Vagina (tissue), 2 donors: ENCODE data around the gene PPP1R3F. TPM values are rescaled to one million over a fixed set of nuclear protein-coding genes. Genes with fewer than 3 reads are reported as not detected.

Experiments used
- DNase-seq, 2 donors: peaks; one replicate each; pipeline ENCODE4 v3.0.0-alpha.2; 2017; ENCODE audit errors: extremely low spot score in 2 of 2
- H3K27ac ChIP-seq: fragments of 200-600 bp; sonication (generic); one replicate; pipeline ENCODE4 v1.5.1; 2019
- H3K27me3 ChIP-seq: fragments of 200-600 bp; sonication (generic); one replicate; pipeline ENCODE4 v1.5.1; 2019
- H3K36me3 ChIP-seq, 2 donors: fragments of 200-600 bp; sonication (generic); one replicate each; pipeline ENCODE4 v1.5.1; 2017 to 2019
- H3K4me1 ChIP-seq: fragments of 200-600 bp; sonication (generic); one replicate; pipeline ENCODE4 v1.5.1; 2019
- H3K4me3 ChIP-seq, 2 donors: fragments of 200-600 bp; sonication (generic); 1 replicate in 1 of 2; 2 replicates in 1 of 2; pipeline ENCODE4 v1.5.1; 2016 to 2019
- H3K9me3 ChIP-seq: fragments of 200-600 bp; sonication (generic); one replicate; pipeline ENCODE4 v1.5.1; 2019
- CTCF ChIP-seq, 3 experiments: fragments of 450-650 bp in 2 of 3; fragments of 200-600 bp in 1 of 3; sonication (generic) in 1 of 3; IDR thresholded peaks; one replicate each; pipeline ENCODE4 v1.5.1; 2017 to 2019; ENCODE audit warnings: antibody characterized with exemption in 3 of 3, mild to moderate bottlenecking in 2 of 3, moderate library complexity in 2 of 3
- POLR2A ChIP-seq, 2 donors: fragments of 450-650 bp; IDR thresholded peaks; one replicate each; pipeline ENCODE4 v1.6.1; 2017; ENCODE audit warnings: antibody characterized with exemption in 2 of 2, mild to moderate bottlenecking in 2 of 2, moderate library complexity in 2 of 2
- POLR2AphosphoS5 ChIP-seq, 2 donors: sonication (generic); formaldehyde crosslinking; IDR thresholded peaks; one replicate each; pipeline ENCODE4 v1.9.0; 2017; ENCODE audit warnings: antibody characterized with exemption in 2 of 2, mild to moderate bottlenecking in 2 of 2, low read depth in 1 of 2; ENCODE audit not compliant: insufficient read depth in 1 of 2
- intact Hi-C: fragments of 100-400 bp; cut with DNase I; formaldehyde crosslinking; loops from one replicate; pipeline ENCODE4 v1.15.1; 2023
- total RNA-seq: library from RNA; depleted of rRNA; stranded (reverse); fragments of >200 nt; gene quantifications from one replicate; pipeline ENCODE4 v1.2.3, GENCODE V29; 2016

PPP1R3F gene
- total RNA-seq, 1 donor from 2014 or later: 18.9 TPM

GRCh38 chrX:49249071-49249470 is 20.5 kb upstream of the PPP1R3F start:
- H3K36me3 ChIP-seq: peaks cover 0 to 20% of the 10 kb centered on the region in 2 donors
- intact Hi-C loops: no loop called here
- TF ChIP-seq POLR2AphosphoS5 (IDR thresholded peaks at IDR 0.05; ENCODE audit: insufficient read depth in 1 of 2, low read depth in 1 of 2) (no peak), CTCF (IDR thresholded peaks at IDR 0.05) (no peak), POLR2A (IDR thresholded peaks at IDR 0.05) (no peak)
- H3K27ac ChIP-seq: no peak overlapping the region
- no peak overlapping the region for H3K4me3 ChIP-seq
- DNase-seq: no peak
- no peaks in the 10 kb centered on the region for H3K9me3 ChIP-seq
- H3K4me1 ChIP-seq: no peaks in the 10 kb centered on the region
- H3K27me3 ChIP-seq: no peaks in the 10 kb centered on the region

GRCh38 chrX:49249616-49250015 is 20.0 kb upstream of the PPP1R3F start:
- H3K27me3 ChIP-seq: no peaks in the 10 kb centered on the region
- TF ChIP-seq POLR2AphosphoS5 (IDR thresholded peaks at IDR 0.05; ENCODE audit: insufficient read depth in 1 of 2, low read depth in 1 of 2): no peak
- TF ChIP-seq CTCF (IDR thresholded peaks at IDR 0.05): no peak
- TF ChIP-seq POLR2A (IDR thresholded peaks at IDR 0.05): no peak
- H3K9me3 ChIP-seq: no peaks in the 10 kb centered on the region
- DNase-seq: no peak
- no peak overlapping the region for H3K4me3 ChIP-seq
- no peak overlapping the region for H3K27ac ChIP-seq
- intact Hi-C loops: no loop called here
- peaks cover 0 to 20% of the 10 kb centered on the region in 2 donors for H3K36me3 ChIP-seq
- no peaks in the 10 kb centered on the region for H3K4me1 ChIP-seq

- Histone ChIP-seq H3K4me1 (no peaks in the 10 kb centered on the region), H3K36me3 (peaks cover 0 to 20% of the 10 kb centered on the region in 2 donors), H3K27ac (no peak overlapping the region), H3K9me3 (no peaks in the 10 kb centered on the region), H3K27me3 (no peaks in the 10 kb centered on the region), H3K4me3 (no peak overlapping the region)
- intact Hi-C loops: no loop called here
- DNase-seq: no peak
- no peak for TF ChIP-seq POLR2A (IDR thresholded peaks at IDR 0.05)
- no peak for TF ChIP-seq POLR2AphosphoS5 (IDR thresholded peaks at IDR 0.05; ENCODE audit: insufficient read depth in 1 of 2, low read depth in 1 of 2)
- TF ChIP-seq CTCF (IDR thresholded peaks at IDR 0.05): no peak
Measured at GRCh38 chrX:49250066-49250465, 19.5 kb upstream of the PPP1R3F start.

- intact Hi-C loops: no loop called here
- Histone ChIP-seq H3K27ac (no peak overlapping the region), H3K9me3 (no peaks in the 10 kb centered on the region), H3K36me3 (peaks cover 0 to 20% of the 10 kb centered on the region in 2 donors), H3K4me3 (no peak overlapping the region), H3K4me1 (no peaks in the 10 kb centered on the region), H3K27me3 (no peaks in the 10 kb centered on the region)
- TF ChIP-seq POLR2AphosphoS5 (IDR thresholded peaks at IDR 0.05; ENCODE audit: insufficient read depth in 1 of 2, low read depth in 1 of 2): no peak
- no peak for TF ChIP-seq POLR2A (IDR thresholded peaks at IDR 0.05)
- no peak for TF ChIP-seq CTCF (IDR thresholded peaks at IDR 0.05)
- no peak for DNase-seq
Measured at GRCh38 chrX:49250578-49250977, 19.0 kb upstream of the PPP1R3F start.

- no peak for DNase-seq
- Histone ChIP-seq H3K4me3 (no peak overlapping the region), H3K27me3 (no peaks in the 10 kb centered on the region), H3K27ac (no peak overlapping the region), H3K9me3 (no peaks in the 10 kb centered on the region), H3K4me1 (no peaks in the 10 kb centered on the region), H3K36me3 (peaks cover 0 to 20% of the 10 kb centered on the region in 2 donors)
- intact Hi-C loops: no loop called here
- no peak for TF ChIP-seq CTCF (IDR thresholded peaks at IDR 0.05)
- TF ChIP-seq POLR2A (IDR thresholded peaks at IDR 0.05): no peak
- TF ChIP-seq POLR2AphosphoS5 (IDR thresholded peaks at IDR 0.05; ENCODE audit: insufficient read depth in 1 of 2, low read depth in 1 of 2): no peak
Measured at GRCh38 chrX:49251325-49251724, 18.3 kb upstream of the PPP1R3F start.
